SK-N-SH treated with all-trans-retinoic acid at 6 μM for 48 hours (cell line): ENCODE results near the gene MLLT11.

Source experiments
- BACH2 ChIP-seq: fragments of 250-450 bp; sonication (Bioruptor Pico); IDR thresholded peaks from 2 replicates; pipeline ENCODE4 v1.9.0; 2021; ENCODE audit warnings: mild to moderate bottlenecking, borderline replicate concordance
- ISL1 ChIP-seq: fragments of 250-450 bp; sonication (Bioruptor Pico); IDR thresholded peaks from 2 replicates; pipeline ENCODE4 v2.1.2; 2022; ENCODE audit warnings: mild to moderate bottlenecking, moderate library complexity
- ZNF70 ChIP-seq: fragments of 450-650 bp; formaldehyde crosslinking; IDR thresholded peaks from 2 replicates; pipeline ENCODE4 v1.5.0; 2020; ENCODE audit warnings: mild to moderate bottlenecking, moderate library complexity
- TF ChIP-seq, protein P1 (sequence below): fragments of 250-450 bp; sonication (Bioruptor Pico); IDR thresholded peaks from 2 replicates; pipeline ENCODE4 v1.5.1; 2020; ENCODE audit warnings: low read depth, mild to moderate bottlenecking, moderate library complexity

DNA sequence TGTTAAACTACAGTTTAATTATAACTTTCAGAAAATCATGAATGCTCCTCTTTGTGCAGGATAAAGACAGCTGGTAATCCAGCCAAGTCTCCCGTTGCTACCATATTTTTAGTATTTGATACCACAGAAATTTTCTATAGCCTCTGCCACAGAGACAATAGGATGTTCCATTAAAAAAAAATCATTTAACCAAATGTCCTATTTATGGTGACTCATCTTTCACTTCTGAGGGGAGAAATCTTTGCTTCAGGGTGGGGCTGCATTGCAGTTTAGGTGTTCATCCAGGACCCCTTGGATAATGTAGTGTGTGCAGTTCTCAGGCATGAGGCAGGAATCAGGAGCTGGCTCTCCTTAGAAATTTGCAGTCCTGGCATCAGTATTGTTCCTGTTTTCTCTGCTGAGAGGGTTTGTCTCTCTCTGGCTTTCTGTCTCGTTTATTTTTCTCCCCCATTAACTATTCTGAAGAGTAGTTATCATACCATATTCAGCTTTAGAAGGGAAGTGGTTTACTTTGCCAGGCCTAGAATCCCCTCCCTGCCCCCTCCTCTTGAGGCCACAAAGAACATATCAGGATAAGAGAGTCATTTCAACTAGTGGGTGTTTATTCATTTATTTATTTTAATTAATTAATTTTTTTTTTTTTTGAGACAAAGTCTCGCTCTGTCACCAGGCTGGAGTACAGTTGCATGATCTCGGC, 48.9 kb upstream of the MLLT11 start:
- TF ChIP-seq BACH2 (no peak), ZNF70 (CRISPR knock-in tag) (no peak), ISL1 (CRISPR knock-in tag) (no peak)
- TF ChIP-seq, protein P1, sequence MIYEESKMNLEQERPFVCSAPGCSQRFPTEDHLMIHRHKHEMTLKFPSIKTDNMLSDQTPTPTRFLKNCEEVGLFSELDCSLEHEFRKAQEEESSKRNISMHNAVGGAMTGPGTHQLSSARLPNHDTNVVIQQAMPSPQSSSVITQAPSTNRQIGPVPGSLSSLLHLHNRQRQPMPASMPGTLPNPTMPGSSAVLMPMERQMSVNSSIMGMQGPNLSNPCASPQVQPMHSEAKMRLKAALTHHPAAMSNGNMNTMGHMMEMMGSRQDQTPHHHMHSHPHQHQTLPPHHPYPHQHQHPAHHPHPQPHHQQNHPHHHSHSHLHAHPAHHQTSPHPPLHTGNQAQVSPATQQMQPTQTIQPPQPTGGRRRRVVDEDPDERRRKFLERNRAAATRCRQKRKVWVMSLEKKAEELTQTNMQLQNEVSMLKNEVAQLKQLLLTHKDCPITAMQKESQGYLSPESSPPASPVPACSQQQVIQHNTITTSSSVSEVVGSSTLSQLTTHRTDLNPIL (CRISPR knock-in tag), result no peak
